ENCODE results near the gene SMARCC1. TPM values are rescaled to one million over a fixed set of nuclear protein-coding genes. Genes with fewer than 3 reads are reported as not detected.
A peak's percentile ranks its signal among the peaks of the same experiment; 100 is the strongest.
"Not testable (repeated sequence)": the region's sequence is repeated elsewhere in the genome, so short reads cannot be mapped to it uniquely, and the experiment has no call there.

The SMARCC1 gene
- total RNA-seq (35.6 and 38.2 TPM in 2 replicates), polyA plus RNA-seq (35.5 and 43.3 TPM in 2 replicates)

DNA sequence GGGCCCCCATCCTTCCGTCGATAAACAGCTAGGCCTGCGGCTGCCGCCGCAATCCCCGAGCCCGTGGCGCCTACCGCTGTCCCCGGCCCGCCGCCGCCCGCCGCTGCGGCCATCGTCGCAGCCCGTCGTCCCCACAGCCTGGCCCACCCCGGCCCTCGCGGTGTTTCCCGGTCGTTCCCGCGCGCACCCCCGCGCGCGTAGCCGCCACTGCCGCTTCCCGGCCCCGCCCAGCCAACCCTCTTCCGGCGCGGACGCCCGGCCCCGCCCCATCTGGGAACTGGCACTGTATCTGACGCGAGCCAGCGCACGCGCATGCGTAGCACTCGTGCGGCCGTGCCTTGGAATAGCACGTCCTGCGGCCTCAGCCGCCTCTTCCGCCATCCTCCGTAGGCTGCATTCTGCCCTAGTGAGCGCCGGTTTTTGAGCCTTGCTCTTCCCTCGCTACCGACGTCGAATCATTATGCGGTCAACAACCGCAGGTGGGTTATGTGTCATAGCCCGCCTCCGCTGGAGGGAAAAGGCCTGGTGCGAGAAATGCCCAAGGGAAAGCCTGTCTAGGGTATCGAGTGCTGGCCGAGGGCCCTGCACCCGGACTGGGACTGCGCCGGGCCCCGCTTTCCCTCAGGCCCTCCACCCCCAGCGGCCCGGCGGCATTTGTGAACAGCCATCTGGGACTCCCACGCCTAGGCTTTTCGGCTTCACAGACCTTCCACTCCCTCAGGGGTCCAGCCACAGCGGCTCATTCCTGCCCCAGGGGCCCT, at the start of gene SMARCC1:
TSS of gene SMARCC1 (minus strand) at position 209 of the 761 bp plus-strand sequence. CDS start at position 113, 96 bp downstream.
- 3% methylated on average over 37 of the region's 79 CpGs for WGBS (ENCODE audit: low lambda C conversion rate, missing lambda C conversion rate)
- no peak for TF ChIP-seq EZH2 (IDR thresholded peaks at IDR 0.05; ENCODE audit: borderline replicate concordance)
- TF ChIP-seq, protein P1, sequence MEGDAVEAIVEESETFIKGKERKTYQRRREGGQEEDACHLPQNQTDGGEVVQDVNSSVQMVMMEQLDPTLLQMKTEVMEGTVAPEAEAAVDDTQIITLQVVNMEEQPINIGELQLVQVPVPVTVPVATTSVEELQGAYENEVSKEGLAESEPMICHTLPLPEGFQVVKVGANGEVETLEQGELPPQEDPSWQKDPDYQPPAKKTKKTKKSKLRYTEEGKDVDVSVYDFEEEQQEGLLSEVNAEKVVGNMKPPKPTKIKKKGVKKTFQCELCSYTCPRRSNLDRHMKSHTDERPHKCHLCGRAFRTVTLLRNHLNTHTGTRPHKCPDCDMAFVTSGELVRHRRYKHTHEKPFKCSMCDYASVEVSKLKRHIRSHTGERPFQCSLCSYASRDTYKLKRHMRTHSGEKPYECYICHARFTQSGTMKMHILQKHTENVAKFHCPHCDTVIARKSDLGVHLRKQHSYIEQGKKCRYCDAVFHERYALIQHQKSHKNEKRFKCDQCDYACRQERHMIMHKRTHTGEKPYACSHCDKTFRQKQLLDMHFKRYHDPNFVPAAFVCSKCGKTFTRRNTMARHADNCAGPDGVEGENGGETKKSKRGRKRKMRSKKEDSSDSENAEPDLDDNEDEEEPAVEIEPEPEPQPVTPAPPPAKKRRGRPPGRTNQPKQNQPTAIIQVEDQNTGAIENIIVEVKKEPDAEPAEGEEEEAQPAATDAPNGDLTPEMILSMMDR (IDR thresholded peaks at IDR 0.05; ENCODE audit: poor library complexity), result no peak
- TF ChIP-seq EZH2phosphoT487 (IDR thresholded peaks at IDR 0.05; ENCODE audit: low read depth, severe bottlenecking, unreplicated experiment), result no peak
- H3K79me2 ChIP-seq, result peaks cover 50% of the 10 kb centered on the region
- H4K20me1 ChIP-seq (ENCODE audit: insufficient read depth, poor library complexity, severe bottlenecking), result peaks cover 34% of the 10 kb centered on the region
- peaks cover 21% of the 10 kb centered on the region for H3K4me1 ChIP-seq (ENCODE audit: insufficient read depth)
- no peaks in the 10 kb centered on the region for H3K9me3 ChIP-seq (ENCODE audit: low read depth)
- H3K27me3 ChIP-seq, result no peaks in the 10 kb centered on the region
- H2AFZ ChIP-seq, result peak within 1 kb of the TSS; percentile 79
- peak within 1 kb of the TSS; percentile 67 for H3K4me3 ChIP-seq
- no peaks in the 10 kb centered on the region for H3K9me2 ChIP-seq (replicated peaks; ENCODE audit: insufficient read depth)
- H3K36me3 ChIP-seq (replicated peaks; ENCODE audit: insufficient read depth, low read depth), result no peaks in the 10 kb centered on the region
- DNase-seq (ENCODE audit: low spot score), result peak; percentile 100
- peak within 1 kb of the TSS; percentile 84 for H3K4me2 ChIP-seq
- peak within 1 kb of the TSS; percentile 98 for H3K27ac ChIP-seq

DNA sequence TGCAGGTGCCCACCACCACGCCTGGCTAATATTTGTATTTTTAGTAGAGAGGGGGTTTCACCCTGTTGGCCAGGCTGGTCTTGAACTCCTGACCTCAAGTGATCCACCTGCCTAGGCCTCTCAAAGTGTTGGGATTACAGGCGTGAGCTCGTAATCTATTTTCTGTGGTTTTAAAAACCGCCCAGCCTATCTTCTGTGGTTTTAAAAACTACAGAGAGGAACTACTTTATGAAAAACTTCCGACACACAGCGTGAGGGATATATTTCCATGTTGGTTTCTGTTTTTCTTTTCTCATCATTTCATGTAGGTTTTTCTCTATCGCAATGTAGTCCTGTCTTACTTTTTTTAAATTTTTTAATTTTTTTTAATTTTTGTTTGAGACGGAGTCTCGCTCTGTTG, 47.8 kb upstream of the SMARCC1 start:
- peaks cover 33% of the 10 kb centered on the region for H3K79me2 ChIP-seq
- not testable (repeated sequence) for H3K4me3 ChIP-seq; H3K27me3 ChIP-seq; H3K4me1 ChIP-seq (ENCODE audit: insufficient read depth); H4K20me1 ChIP-seq (ENCODE audit: insufficient read depth, poor library complexity, severe bottlenecking); DNase-seq (ENCODE audit: low spot score); H3K36me3 ChIP-seq (replicated peaks; ENCODE audit: insufficient read depth, low read depth); H3K27ac ChIP-seq; H3K9me2 ChIP-seq (replicated peaks; ENCODE audit: insufficient read depth); H2AFZ ChIP-seq; H3K4me2 ChIP-seq; H3K9me3 ChIP-seq (ENCODE audit: low read depth)
- 96% methylated on average over 9 of the region's 9 CpGs for WGBS (ENCODE audit: low lambda C conversion rate, missing lambda C conversion rate)

DNA sequence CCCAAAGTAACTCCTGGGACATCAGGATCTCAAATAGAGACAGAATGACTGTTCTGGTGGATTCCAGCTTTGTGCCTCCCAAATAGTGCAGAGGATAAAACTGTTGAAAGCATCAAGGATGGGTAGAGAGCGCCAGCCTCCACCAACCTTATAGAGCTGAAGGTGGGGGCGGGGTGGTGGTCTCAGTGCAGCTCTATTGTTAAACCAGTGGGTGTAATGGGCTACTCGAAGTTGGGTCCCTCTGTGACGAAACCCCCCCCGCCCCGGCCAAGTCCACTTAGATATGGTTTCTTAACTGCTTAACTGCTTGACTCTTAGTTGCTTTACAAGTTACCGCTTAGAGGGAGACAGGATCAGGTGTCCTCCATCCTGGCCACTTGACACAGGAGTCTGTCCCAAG, 43.9 kb upstream of the SMARCC1 start:
- Histone ChIP-seq H3K27me3 (no peaks in the 10 kb centered on the region), H3K4me1 (ENCODE audit: insufficient read depth) (peaks cover 8% of the 10 kb centered on the region), H4K20me1 (ENCODE audit: insufficient read depth, poor library complexity, severe bottlenecking) (peaks cover 8% of the 10 kb centered on the region), H3K27ac (peak overlapping the region; percentile 83), H3K4me2 (peak overlapping the region; percentile 91), H3K9me3 (ENCODE audit: low read depth) (no peaks in the 10 kb centered on the region), H3K36me3 (replicated peaks; ENCODE audit: insufficient read depth, low read depth) (no peaks in the 10 kb centered on the region), H3K4me3 (peak overlapping the region; percentile 100), H3K79me2 (peaks cover 36% of the 10 kb centered on the region), H3K9me2 (replicated peaks; ENCODE audit: insufficient read depth) (no peaks in the 10 kb centered on the region), H2AFZ (peak overlapping the region; percentile 93)
- TF ChIP-seq, protein P1 (IDR thresholded peaks at IDR 0.05; ENCODE audit: poor library complexity), result no peak
- TF ChIP-seq EZH2phosphoT487 (IDR thresholded peaks at IDR 0.05; ENCODE audit: low read depth, severe bottlenecking, unreplicated experiment) (no peak), EZH2 (IDR thresholded peaks at IDR 0.05; ENCODE audit: borderline replicate concordance) (no peak)
- no peak for DNase-seq (ENCODE audit: low spot score)
- 27% methylated on average over 7 of the region's 7 CpGs for WGBS (ENCODE audit: low lambda C conversion rate, missing lambda C conversion rate)
